GM19438 (cell line): Measurements from ENCODE around the gene ENAH.
"Not testable (repeated sequence)": the region's sequence is repeated elsewhere in the genome, so short reads cannot be mapped to it uniquely, and the experiment has no call there.

ENCODE experiments used
- ATAC-seq: cut with Tn5 transposase; IDR thresholded peaks from one replicate; pipeline ENCODE4 v1.9.1; 2021; ENCODE audit warnings: low read depth; ENCODE audit not compliant: unreplicated experiment

The ENAH gene

DNA sequence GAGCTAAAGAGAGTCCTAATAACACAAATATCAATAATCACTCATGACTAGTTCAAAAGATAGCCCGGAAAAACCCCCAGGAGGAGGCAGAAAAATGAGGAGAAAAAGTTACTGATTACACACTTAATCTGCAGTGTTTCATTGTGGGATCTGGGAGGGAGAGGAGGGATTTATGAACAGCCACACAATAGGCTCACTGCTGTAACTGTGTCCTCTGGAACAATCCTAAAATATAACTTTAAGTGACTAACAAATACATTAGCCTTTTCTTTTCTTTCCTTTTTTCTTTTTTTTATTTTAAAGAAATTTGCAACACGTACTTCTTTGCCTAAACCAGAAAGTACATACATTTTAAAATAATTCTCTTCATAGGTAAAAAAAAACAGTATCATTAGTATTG lies 118.8 kb downstream of the ENAH start:
- no peak for ATAC-seq

DNA sequence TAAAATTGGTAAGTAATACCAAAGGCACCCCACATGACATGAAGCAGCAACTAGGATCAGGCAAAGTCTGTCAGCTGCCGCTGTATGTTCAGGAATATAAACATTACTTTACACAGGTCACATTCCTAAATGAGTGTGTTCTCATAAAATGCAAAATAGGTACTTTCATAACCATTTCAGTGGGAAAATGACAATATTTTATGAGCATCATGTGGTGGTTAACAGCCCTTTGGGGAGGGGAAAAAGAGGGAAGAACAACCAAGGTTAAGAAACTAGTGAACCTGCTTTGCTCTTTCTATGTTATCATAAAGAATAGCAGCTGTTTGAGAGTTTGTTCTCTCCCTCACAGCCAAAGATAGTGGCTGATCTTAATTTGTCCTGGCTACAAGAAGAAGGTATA lies 119.7 kb downstream of the ENAH start:
- ATAC-seq: no peak

DNA sequence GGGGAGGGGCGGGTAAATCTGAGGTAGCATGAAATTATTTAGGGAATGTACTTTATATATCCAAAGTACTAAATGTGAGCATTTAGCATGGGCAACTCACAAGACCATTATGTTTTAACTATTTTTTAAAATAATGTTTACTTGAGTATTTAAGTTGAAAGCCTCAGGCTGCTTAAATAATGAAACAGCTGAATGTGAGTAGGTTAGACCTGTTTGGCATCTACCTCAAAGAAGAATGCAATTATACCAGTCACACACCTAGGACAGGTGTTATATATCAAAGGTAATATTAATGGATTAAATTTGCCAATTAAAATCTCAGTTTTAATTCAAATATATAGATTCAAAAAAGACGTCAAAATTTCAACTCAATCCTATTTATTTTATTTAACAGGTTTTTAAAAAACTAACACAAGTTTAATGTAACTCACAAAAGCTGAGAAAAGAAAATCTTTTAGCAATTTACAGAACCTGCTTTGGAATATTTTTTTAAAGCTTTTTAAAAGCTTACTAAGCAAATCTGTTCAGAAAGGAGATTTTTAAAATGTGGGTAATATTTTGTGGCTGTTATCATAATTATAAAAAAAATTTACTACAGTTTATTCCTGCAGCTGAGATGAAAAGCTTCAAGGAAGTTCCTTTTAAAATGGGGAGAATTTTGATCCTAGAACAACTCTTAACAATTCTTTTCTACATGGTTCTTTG lies 120.5 kb downstream of the ENAH start:
- no peak for ATAC-seq

DNA sequence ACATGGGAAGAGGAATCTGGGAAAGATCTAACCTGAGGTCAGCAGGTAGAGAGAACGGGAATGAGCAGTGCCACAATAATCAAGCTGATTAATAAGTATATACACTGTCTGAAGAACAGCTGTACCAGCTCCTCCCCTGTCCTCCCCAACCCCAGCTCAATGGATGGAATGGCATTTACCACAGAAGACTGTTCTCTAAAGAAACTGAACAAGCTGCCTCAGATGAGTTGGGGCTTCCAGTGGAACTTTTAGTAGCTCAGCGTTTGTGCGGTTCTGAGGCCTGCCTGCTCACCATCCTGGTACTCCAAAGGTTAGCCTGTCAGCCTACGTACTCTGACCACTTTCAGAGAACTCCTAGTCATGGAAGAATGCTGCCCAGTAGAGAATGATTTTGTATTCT lies 123.2 kb downstream of the ENAH start:
- ATAC-seq: no peak

DNA sequence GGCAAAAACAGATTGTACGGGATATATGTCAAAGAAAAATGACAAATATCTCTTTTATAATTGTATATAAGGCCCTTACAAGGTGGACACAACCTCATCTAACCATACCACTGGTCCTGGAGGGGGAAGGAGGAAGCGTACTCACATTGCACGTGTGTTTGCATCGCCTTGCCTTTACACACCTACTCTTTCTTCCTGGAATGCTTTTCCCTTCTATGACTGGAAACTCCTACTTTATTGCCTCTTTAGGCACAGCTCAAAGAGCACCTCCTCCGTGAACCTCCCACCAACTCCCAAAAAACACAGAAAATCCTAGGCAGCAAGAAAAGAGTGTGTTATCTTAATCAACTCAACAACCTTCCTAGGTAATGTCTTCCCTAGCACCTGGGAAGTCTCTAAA lies 125.3 kb downstream of the ENAH start:
- ATAC-seq: no peak

DNA sequence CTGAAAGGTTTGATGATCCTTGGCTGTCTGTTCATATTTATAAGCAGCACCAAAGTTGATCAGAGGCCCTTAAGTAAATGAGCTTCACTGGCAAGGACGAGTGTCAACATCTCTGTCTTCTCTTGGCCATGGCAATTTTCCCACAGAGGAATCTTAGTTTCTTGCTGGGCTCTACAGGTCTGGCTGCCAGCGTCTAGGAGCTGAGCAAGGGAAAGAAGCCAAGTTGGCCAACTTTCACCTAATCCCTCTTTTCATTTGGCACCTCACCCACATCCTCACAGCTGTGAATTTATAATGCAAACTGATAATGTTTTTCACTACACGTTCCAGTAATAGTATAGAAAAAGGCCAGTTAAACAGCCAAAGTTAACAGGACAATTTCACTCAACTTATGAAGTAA lies 126.0 kb downstream of the ENAH start:
- ATAC-seq: no peak

DNA sequence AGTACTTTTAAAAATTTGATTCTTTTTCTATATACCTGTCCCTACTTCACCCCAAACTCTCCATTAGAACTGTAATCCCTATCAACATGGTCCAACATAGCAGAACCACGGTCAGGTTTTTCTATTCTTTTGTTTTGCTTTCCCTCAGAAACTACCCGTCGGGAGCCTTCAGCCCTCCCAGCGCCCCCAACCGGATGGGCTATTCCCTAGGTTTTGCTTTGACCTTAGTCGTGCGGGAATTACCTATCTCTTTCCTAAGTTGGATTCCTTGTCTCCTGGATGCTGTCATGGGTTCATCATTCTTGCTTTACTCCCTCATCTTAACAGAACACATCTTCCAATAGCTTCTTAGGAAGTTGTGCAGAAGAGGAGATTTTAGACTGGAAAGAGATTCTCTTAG lies 127.5 kb downstream of the ENAH start:
- no peak for ATAC-seq

DNA sequence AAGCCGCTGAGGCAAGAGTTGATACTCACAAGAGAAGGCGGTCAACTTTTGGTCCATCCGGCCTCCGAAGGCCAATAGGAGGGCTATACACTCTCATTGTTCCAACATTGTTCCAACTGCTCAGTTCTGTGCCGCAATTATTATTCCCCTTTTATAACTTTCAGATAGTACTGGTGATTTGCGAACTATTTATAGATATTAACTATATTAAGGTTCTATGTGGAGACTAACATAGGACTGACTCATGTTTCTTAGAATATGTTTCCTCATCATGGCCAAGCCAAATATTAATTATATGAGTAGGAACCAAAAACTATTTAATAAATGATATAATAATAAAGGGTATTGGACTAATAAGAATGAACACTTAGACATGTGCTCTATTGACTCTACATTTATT lies 128.4 kb downstream of the ENAH start:
- no peak for ATAC-seq

DNA sequence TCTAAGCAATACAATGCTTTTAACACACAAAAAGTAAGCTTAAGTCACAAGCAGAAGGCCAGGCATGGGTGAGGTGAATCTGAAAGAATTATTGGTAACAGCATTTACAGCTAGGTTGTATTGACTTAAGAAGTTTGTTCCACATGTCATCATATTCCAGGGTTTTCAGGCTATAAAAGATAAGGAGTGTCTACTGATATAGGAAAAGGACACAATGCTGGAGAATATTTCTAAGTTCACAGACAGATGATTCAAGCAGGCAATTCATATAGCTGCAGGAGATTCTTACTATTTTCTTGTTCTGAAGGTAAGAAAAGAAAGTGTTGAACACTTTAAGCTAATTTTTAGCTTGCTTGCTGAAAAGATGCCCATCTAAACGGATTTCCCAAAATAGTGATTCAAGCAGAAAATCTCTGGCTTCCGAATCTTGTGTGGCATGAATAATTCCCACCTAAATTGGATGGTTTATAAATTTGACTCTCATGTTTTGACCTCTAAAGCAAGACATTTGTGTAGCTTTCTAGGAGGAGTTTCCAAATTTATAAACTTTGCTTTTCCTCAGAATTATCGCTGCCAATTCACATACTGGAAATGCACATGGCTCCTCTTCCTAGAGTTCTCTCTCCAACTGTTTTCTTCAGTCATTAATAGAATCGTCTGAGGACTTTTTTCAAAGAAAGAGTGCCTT lies 129.5 kb downstream of the ENAH start:
- no peak for ATAC-seq

DNA sequence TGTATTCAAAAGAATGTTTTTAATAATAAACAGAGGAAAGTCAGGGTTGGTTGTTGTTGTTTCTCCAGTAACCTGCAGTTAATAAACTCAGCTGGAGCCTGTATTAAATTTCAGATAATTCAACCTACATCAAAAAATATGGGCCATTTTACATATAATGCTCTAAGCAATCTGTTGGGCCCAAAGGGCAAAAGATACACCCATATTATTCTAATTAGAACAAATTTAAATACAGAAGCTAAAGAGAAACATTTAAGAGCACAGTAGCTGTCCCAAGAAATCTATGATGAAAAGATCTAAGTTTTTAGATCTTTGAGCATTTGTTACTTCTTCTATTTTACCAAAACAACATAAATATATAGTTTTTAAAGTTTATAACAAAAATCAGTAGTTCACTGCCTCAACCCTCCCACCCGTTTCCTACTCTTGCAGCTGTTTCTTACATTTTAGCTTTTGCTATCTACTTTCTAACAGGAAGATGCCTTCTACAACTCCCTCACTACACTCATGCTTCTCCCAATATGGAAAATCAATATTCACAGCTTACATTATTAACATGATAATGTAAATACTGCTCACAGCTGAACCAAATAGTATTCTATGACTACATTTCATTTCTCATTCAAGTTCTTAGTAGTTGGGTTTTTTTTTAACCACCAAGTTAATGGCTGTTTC lies 130.2 kb downstream of the ENAH start:
- no peak for ATAC-seq

DNA sequence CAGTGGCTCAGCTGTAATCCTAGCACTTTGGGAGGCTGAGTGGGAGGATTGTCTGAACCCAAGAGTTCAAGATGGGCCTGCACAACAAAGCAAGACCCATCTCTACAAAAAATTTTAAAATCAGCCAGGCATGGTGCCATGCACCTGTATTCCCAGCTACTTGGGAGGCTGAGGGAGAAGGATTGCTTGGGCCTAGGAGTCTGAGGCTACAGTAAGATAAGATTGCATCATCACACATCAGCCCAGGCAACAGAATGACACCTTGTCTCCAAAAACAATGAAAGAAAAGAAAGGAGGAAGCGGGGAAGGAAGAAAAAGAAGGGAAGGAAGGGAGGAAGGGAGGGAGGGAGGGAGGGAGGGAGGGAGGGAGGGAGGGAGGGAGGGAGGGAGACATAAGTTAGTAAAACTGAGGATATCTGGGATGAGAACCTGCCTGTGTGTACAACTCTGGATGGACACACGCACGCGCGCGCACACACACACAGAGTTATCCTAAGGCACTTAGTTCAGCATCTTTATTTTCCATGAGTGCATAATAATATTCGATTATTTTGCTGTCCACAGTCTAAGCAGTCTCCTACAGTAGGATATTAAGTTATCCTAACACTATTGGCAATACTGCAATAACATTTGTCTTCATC lies 132.2 kb downstream of the ENAH start:
- ATAC-seq: no peak

DNA sequence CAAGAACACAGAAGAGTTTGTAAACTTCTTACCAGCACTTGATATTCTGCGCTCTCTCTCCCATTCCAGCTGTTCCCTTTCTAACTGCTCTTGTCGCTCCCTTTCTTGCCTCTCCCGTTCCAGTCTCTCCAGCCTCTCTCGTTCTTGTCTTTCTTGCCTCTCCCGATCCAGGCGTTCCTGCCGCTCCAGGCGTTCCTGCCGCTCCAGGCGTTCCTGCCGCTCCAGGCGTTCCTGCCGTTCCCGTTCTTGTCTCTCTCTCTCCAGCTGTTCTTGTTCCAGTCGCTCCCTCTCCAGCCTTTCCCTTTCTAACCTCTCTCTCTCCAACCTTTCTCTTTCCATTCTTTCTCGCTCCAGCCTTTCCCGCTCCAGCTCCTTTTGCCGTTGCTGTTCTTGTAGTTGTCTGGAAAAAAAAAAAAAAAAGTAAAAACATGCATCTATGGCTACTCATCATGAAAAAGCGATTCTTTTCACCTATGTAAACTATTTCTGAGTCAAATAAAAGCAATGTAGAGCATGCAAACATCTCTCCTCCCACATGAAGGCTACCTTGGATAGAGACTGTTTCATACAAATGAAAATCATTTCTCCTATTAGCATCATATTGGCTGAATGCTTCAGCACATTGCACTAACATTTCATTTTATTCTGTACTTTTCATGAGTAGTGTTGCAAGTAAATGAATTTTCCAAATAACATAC lies 133.6 kb downstream of the ENAH start:
- no peak for ATAC-seq

DNA sequence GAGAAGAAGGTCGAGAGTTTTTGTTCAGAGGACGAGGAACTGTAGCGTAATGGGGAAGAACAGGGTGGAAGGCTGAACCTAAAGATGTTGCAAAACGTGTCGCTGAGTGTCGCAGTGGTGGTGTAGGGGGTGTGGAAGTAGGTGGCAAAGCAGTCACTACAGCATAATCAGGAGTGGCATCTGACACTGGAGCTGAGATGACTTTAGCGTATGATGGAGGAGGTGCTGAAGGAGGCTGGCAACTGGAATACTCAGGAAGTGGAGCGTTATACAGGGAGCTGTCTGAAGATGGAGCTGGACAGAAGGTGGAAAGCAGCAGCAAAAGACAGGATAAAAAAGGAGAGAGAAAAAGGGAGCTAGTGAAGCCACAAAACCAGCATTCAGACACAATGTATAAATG lies 135.2 kb downstream of the ENAH start:
- ATAC-seq: no peak

DNA sequence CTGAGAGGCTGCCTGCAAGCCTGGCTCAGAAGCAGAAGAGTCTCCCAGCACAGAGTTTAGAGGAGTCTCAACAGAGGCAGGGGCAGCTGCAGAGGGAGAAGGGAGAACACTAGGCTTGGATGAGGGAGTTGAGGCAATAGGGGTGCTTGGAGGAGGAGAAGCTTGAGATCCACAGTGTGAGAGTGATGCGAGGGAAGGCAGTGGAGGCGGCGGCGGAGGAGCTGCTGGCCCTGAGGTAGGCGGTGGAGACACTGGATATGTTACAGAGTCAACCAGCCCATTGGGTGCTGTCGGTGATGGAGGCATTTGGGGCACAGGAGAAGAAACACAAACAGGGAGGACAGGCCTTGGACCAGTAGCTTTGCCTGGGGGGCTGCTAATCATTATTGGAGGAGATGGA lies 135.7 kb downstream of the ENAH start:
- no peak for ATAC-seq

DNA sequence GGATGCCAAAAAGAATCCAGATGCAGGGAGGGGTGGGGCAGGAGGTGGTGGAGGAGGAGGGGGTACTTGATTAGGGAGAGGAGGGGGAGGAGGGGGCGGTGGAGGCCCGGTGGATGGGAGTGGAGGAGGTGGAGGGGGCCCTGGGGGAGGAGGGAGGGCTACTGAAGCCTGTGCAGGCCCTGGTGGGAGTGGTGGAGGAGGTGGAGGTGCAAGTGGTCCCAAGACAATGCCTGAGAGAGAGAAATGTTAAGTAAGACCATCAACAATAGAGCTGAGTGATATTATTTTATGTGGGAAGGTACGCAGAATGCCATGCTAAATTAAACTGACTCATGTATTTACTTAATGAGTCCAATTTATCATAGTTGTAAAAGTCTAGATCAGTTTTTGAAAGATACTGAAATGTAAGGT lies 138.2 kb downstream of the ENAH start:
- no peak for ATAC-seq

DNA sequence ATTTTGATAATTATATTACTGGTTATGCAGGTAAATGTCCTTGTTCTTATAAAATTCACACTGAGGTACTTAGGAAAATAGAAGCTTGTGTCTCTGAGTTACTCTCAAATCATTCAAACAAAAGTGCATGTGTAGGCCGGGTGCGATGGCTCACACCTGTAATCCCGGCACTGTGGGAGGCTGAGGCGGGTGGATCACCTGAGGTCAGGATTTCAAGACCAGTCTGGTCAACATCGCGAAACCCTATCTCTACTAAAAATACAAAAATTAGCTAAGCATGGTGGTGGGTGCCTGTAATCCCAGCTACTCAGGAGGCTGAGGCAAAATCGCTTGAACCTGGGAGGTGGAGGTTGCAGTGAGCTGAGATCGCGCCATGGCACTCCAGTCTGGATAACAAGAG lies 139.3 kb downstream of the ENAH start:
- not testable (repeated sequence) for ATAC-seq

DNA sequence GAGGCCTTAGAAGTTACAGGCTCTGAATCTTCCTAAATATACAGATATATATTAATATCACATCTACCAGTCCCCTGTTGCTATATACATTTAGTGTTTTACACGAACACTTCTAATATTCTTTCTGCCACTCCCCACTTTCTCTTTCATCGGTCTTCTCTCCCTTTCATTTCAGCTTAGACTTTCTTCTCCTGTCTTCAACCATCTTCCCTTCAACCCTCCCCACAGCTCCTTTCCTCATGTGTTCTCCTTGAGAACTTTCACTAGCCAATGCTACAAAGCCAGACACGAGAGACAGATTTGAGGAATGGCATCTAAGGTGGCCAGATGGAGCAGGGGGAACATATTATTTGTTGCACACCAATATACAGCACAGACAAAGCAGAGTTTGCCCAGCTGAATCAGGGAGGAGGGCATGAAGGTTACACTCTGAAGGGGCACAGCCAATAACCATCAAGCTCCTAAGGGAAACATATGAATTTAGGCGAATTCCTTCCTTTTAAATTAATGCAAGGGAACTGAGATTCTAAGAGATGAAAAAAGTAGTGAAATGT lies 141.0 kb downstream of the ENAH start:
- no peak for ATAC-seq

DNA sequence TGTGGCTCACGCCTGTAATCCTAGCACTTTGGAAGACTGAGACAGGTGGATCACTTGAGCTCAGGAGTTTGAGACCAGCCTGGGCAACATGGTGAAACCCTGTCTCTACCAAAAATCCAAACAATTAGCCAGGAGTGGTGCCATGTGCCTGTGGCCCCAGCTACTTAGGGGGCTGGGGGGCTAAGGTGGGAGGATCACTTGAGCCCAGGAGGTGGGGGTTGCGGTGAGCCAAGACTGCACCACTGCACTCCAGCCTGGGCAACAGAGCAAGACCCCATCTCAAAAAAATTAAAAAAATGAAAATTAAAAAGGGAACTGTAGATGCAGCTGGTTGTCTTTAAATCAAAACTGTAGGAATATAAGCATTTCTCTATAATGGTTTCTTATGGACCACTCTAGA lies 142.2 kb downstream of the ENAH start:
- ATAC-seq: not testable (repeated sequence)

DNA sequence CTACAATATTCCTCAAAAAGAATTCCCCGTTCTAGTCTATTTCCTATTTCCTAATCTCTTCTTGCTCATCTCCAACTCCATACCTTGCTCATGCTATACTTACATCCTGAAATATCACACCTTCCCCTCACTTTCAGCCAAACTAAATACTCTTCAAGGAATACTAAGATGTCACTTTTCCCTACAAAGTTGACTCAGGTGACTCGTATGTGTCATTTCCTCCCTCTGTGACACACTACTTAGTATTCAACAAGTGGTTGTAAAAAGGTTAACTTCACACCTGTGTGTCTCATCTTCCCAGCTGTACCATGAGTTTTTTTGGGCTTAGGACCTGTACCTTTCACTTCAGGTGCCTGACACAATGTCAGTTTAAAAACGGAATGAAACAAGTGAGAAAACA lies 143.2 kb downstream of the ENAH start:
- no peak for ATAC-seq

DNA sequence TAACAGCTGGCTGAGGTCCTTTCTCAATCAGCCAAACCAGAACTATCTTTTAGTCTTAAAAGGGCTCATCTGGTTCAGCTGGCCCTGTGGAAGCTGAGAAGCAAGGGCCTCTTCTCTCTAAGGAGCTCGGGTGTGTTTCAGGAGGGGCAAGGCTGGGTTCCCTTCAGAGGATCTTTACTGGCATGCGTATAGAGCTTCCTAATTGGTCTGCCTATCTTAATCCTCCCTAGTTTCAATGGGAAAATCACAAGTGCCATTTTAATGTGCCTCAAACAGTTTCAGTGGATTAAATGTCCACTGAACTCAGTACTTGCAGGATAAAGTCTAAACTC lies 143.6 kb downstream of the ENAH start:
- no peak for ATAC-seq
